A549 (cell line): ENCODE measurements around the gene AP4E1. TPM values are rescaled to one million over a fixed set of nuclear protein-coding genes. Genes with fewer than 3 reads are reported as not detected.
A peak's percentile ranks its signal among the peaks of the same experiment; 100 is the strongest.
"Not testable (repeated sequence)": the region's sequence is repeated elsewhere in the genome, so short reads cannot be mapped to it uniquely, and the experiment has no call there.

Experiments
- ATAC-seq, 2 experiments: fragments of 200-7000 bp in 1 of 2; fragments of >200 bp in 1 of 2; cut with Nextera tagmentation in 1 of 2; cut with Tn5 transposase in 1 of 2; 3 replicates each; pipeline versions ENCODE4 v1.8.0 to v1.9.1; 2018 to 2020; ENCODE audit warnings: mild to moderate bottlenecking in 1 of 2, moderate library complexity in 1 of 2
- CTCF ChIA-PET: fragments of 300-600 bp; sonication (Branson Sonifier 250); formaldehyde crosslinking; extraction: SDS; loops from one replicate; lab custom pipeline; 2021; ENCODE audit warnings: antibody characterized with exemption, inconsistent platforms; lab: Yijun Ruan, JAX
- POLR2A ChIA-PET: fragments of 350-600 bp; formaldehyde crosslinking; extraction: SDS; loops from one replicate; lab custom pipeline; 2021; ENCODE audit warnings: antibody characterized with exemption, inconsistent platforms; lab: Yijun Ruan, JAX
- DNase-seq, 2 experiments: peaks; one replicate each; pipeline versions ENCODE4 v3.0.0 to v3.0.0-alpha.2; 2011 to 2016; ENCODE audit warnings: low read depth in 1 of 2, low spot score in 1 of 2
- FAIRE-seq: peaks from 2 replicates; lab custom pipeline; 2011; peaks lifted over from hg19 to GRCh38; lab: Jason Lieb, UNC
- H3K27ac ChIP-seq, 2 experiments: fragments of >200 bp; sonication (Bioruptor Twin); formaldehyde crosslinking; 3 replicates each; pipeline ENCODE4 v1.5.1; 2016 to 2017
- H3K4me1 ChIP-seq: fragments of >200 bp; sonication (Bioruptor Twin); formaldehyde crosslinking; 3 replicates; pipeline ENCODE4 v1.6.1; 2016
- H3K4me2 ChIP-seq: fragments of >200 bp; sonication (Bioruptor Twin); formaldehyde crosslinking; 3 replicates; pipeline ENCODE4 v1.6.1; 2016
- H3K4me3 ChIP-seq: fragments of >200 bp; sonication (Bioruptor Twin); formaldehyde crosslinking; 3 replicates; pipeline ENCODE4 v1.5.1; 2016
- H3K9me3 ChIP-seq: fragments of >200 bp; sonication (Bioruptor Twin); formaldehyde crosslinking; 3 replicates; pipeline ENCODE4 v1.6.1; 2016
- BHLHE40 ChIP-seq: IDR thresholded peaks from 2 replicates; pipeline ENCODE4 v1.6.1; 2012; ENCODE audit warnings: low read depth, low read length, inconsistent platforms
- CHD2 ChIP-seq: fragments of 150-350 bp; IDR thresholded peaks from 2 replicates; pipeline ENCODE4 v1.6.1; 2014; ENCODE audit warnings: low read length; ENCODE audit not compliant: partially characterized antibody
- CTCF ChIP-seq: fragments of >200 bp; sonication (Bioruptor Twin); formaldehyde crosslinking; IDR thresholded peaks from 3 replicates; pipeline ENCODE4 v1.5.1; 2016
- E2F6 ChIP-seq: IDR thresholded peaks from 2 replicates; pipeline ENCODE4 v1.6.1; 2012; ENCODE audit warnings: low read depth, borderline replicate concordance
- ELK1 ChIP-seq: fragments of 150-350 bp; IDR thresholded peaks from 2 replicates; pipeline ENCODE4 v1.6.1; 2014; ENCODE audit warnings: low read depth, mild to moderate bottlenecking, low read length
- EP300 ChIP-seq, 2 experiments: fragments of >200 bp; sonication (Bioruptor Twin); formaldehyde crosslinking; IDR thresholded peaks; 2 replicates in 1 of 2; 3 replicates in 1 of 2; pipeline ENCODE4 v1.6.1; 2016 to 2017
- GATA3 ChIP-seq: IDR thresholded peaks from 2 replicates; pipeline ENCODE4 v1.6.1; 2012; ENCODE audit warnings: borderline replicate concordance
- HES2 ChIP-seq: fragments of >200 bp; sonication (Bioruptor Twin); formaldehyde crosslinking; IDR thresholded peaks from 2 replicates; pipeline ENCODE4 v1.6.1; 2016
- HEYL ChIP-seq: fragments of 250-450 bp; sonication (Bioruptor Pico); IDR thresholded peaks from 2 replicates; pipeline ENCODE4 v1.8.0; 2021; ENCODE audit warnings: mild to moderate bottlenecking, moderate library complexity
- HMGXB4 ChIP-seq: fragments of 250-450 bp; sonication (Bioruptor Pico); IDR thresholded peaks from 2 replicates; pipeline ENCODE4 v1.5.0; 2021; ENCODE audit warnings: mild to moderate bottlenecking, moderate library complexity, borderline replicate concordance
- HOXB13 ChIP-seq: fragments of 250-450 bp; sonication (Bioruptor Pico); IDR thresholded peaks from 2 replicates; pipeline ENCODE4 v1.5.0; 2020; ENCODE audit warnings: low read depth, mild to moderate bottlenecking, moderate library complexity
- HOXB5 ChIP-seq: fragments of 250-450 bp; sonication (Bioruptor Pico); IDR thresholded peaks from 2 replicates; pipeline ENCODE4 v1.5.0; 2020; ENCODE audit warnings: mild to moderate bottlenecking, moderate library complexity
- JUNB ChIP-seq: fragments of >200 bp; sonication (Bioruptor Twin); formaldehyde crosslinking; IDR thresholded peaks from 2 replicates; pipeline ENCODE4 v1.6.1; 2016
- POLR2AphosphoS2 ChIP-seq: conservative IDR thresholded peaks from 2 replicates; pipeline ENCODE4 v1.6.1; 2012; ENCODE audit warnings: low read length, improper control_type of control experiment, inconsistent platforms
- RARB ChIP-seq: fragments of 250-450 bp; sonication (Bioruptor Pico); IDR thresholded peaks from 2 replicates; pipeline ENCODE4 v1.8.0; 2021; ENCODE audit warnings: mild to moderate bottlenecking, moderate library complexity
- RCOR1 ChIP-seq: fragments of 150-350 bp; IDR thresholded peaks from 2 replicates; pipeline ENCODE4 v1.6.1; 2014; ENCODE audit warnings: antibody characterized with exemption, low read length, low read depth
- RFX5 ChIP-seq: fragments of 450-650 bp; IDR thresholded peaks from 2 replicates; pipeline ENCODE4 v1.7.1; 2014; ENCODE audit warnings: antibody characterized with exemption, mild to moderate bottlenecking, moderate library complexity
- SMC3 ChIP-seq: fragments of >200 bp; sonication (Bioruptor Twin); formaldehyde crosslinking; IDR thresholded peaks from 3 replicates; pipeline ENCODE4 v1.6.1; 2018; ENCODE audit warnings: inconsistent platforms
- SREBF2 ChIP-seq: fragments of 450-650 bp; IDR thresholded peaks from 2 replicates; pipeline ENCODE4 v1.6.1; 2014; ENCODE audit warnings: mild to moderate bottlenecking, moderate library complexity
- TFCP2L1 ChIP-seq: fragments of 250-450 bp; sonication (Bioruptor Pico); IDR thresholded peaks from 2 replicates; pipeline ENCODE4 v1.5.0; 2021; ENCODE audit warnings: mild to moderate bottlenecking
- TP53 ChIP-seq: fragments of 250-450 bp; sonication (Bioruptor Pico); IDR thresholded peaks from 2 replicates; pipeline ENCODE4 v1.5.0; 2021; ENCODE audit warnings: mild to moderate bottlenecking, moderate library complexity
- USF2 ChIP-seq: fragments of 450-650 bp; IDR thresholded peaks from 2 replicates; pipeline ENCODE4 v1.6.1; 2014; ENCODE audit warnings: antibody characterized with exemption
- ZFP36 ChIP-seq: fragments of 450-650 bp; IDR thresholded peaks from 2 replicates; pipeline ENCODE4 v1.6.1; 2014; ENCODE audit warnings: borderline replicate concordance; ENCODE audit not compliant: partially characterized antibody
- WGBS: methylation state at CpG from one replicate; pipeline ENCODE4 v1.1.6; 2017; ENCODE audit errors: missing lambda C conversion rate; 5-methylcytosine and 5-hydroxymethylcytosine counted together
- polyA plus RNA-seq, 4 experiments: library from polyadenylated mRNA; depleted of rRNA in 3 of 4; stranded (reverse); fragments of >200 nt; fragmentation: RNase III in 1 of 4; extraction: RNeasy Plus Mini Kit Qiagen cat#74134 plus additional on column Dnase treatment in 1 of 4; gene quantifications; 2 replicates in 3 of 4; 3 replicates in 1 of 4; pipeline ENCODE4 v1.2.3, GENCODE V29; 2011 to 2017

The AP4E1 gene
- polyA plus RNA-seq, 2 of the 4 experiments (the other 2 are of a cell fraction) = 9.6 TPM

- no peak for TF ChIP-seq CTCF
- no peak for TF ChIP-seq HOXB5 (CRISPR knock-in tag)
- no peak for TF ChIP-seq SREBF2
- TF ChIP-seq CHD2 = no peak
- TF ChIP-seq ZFP36 = no peak
Measured at GRCh38 chr15:50945725-50946124, 37.2 kb downstream of the AP4E1 start (continued).

GRCh38 chr15:50950745-50951144, 42.3 kb downstream of the AP4E1 start:
- H3K4me1 ChIP-seq, ATAC-seq, FAIRE-seq, H3K9me3 ChIP-seq, H3K4me2 ChIP-seq, DNase-seq, H3K4me3 ChIP-seq, H3K27ac ChIP-seq: not testable (repeated sequence)
- ChIA-PET POLR2A (interaction anchor here (0.7 kb wide), 1 partner anchor 66 kb away, joined by 3 read pairs; no protein-coding TSS in a partner anchor), CTCF (interaction anchor here (0.7 to 2.7 kb wide), 3 partner anchors 11 to 251 kb away, joined by 3 to 7 read pairs (median 3); partner anchors contain the start of gene AP4E1)
- WGBS = 90% methylated on average over 3 of the region's 3 CpGs

GRCh38 chr15:50953302-50953701, 44.8 kb downstream of the AP4E1 start:
- no peak; a peak in 1 of 6 replicates for ATAC-seq
- POLR2A ChIA-PET = no interaction called here

GRCh38 chr15:50954837-50955236, 46.4 kb downstream of the AP4E1 start:
- H3K4me3 ChIP-seq, H3K4me1 ChIP-seq, H3K9me3 ChIP-seq, ATAC-seq, H3K4me2 ChIP-seq, FAIRE-seq, POLR2A ChIA-PET, DNase-seq, H3K27ac ChIP-seq, CTCF ChIA-PET: not testable (repeated sequence)
- WGBS = 92% methylated on average over 6 of the region's 6 CpGs

More at GRCh38 chr15:50953302-50953701, 44.8 kb downstream of the AP4E1 start:
- Histone ChIP-seq H3K4me1 (no peaks in the 10 kb centered on the region), H3K4me3 (no peak overlapping the region), H3K9me3 (no peaks in the 10 kb centered on the region), H3K27ac (no peak overlapping the region; a peak in 1 of 6 replicates), H3K4me2 (no peak overlapping the region)
- CTCF ChIA-PET = no interaction called here
- DNase-seq (no peak), FAIRE-seq (no peak)
- TF ChIP-seq RFX5 = no peak
- TF ChIP-seq BHLHE40 = no peak
- TF ChIP-seq USF2 = no peak
- 84% methylated on average over 2 of the region's 2 CpGs for WGBS

- Histone ChIP-seq H3K27ac (no peak overlapping the region), H3K4me2 (no peak overlapping the region), H3K4me1 (no peaks in the 10 kb centered on the region), H3K9me3 (peaks cover 29% of the 10 kb centered on the region), H3K4me3 (no peak overlapping the region)
- CTCF ChIA-PET = interaction anchor here (0.7 to 1.1 kb wide), 2 partner anchors 12 to 15 kb away, joined by 3 to 4 read pairs; no protein-coding TSS in a partner anchor
- ATAC-seq (no peak), FAIRE-seq (peak; percentile 76), DNase-seq (no peak)
- POLR2A ChIA-PET = no interaction called here
- no peak for TF ChIP-seq HOXB13 (CRISPR knock-in tag)
- no peak for TF ChIP-seq ELK1
- no peak for TF ChIP-seq JUNB
- TF ChIP-seq HEYL (CRISPR knock-in tag) = no peak
- TF ChIP-seq TP53 (CRISPR knock-in tag) = no peak
- TF ChIP-seq HES2 = no peak
- no peak for TF ChIP-seq TFCP2L1 (CRISPR knock-in tag)
- no peak for TF ChIP-seq RCOR1
- TF ChIP-seq POLR2AphosphoS2 = no peak
- TF ChIP-seq HMGXB4 (CRISPR knock-in tag) = no peak
- TF ChIP-seq GATA3 = no peak
- no peak for TF ChIP-seq SMC3
- TF ChIP-seq E2F6 = no peak
- no peak for TF ChIP-seq RARB (CRISPR knock-in tag)
- no peak for TF ChIP-seq EP300 (IDR thresholded peaks at IDR 0.05)
Measured at GRCh38 chr15:50959717-50960116, 51.2 kb downstream of the AP4E1 start.
